Mesenchymal stem cell (in vitro differentiated cells and primary cell): ENCODE data around the gene ARHGAP19.
"Not testable (repeated sequence)": the region's sequence is repeated elsewhere in the genome, so short reads cannot be mapped to it uniquely, and the experiment has no call there.

Source experiments
- DNase-seq: peaks from one replicate; pipeline ENCODE4 v3.0.0-alpha.2; 2013
- H2AFZ ChIP-seq: one replicate; pipeline ENCODE4 v1.6.1; 2013; ENCODE audit warnings: low read depth, mild to moderate bottlenecking, control low read depth, inconsistent platforms, low read length, moderate library complexity
- H2AK5ac ChIP-seq: 2 replicates; pipeline ENCODE4 v1.6.1; 2013; ENCODE audit warnings: low read length, moderate library complexity, mild to moderate bottlenecking, inconsistent platforms; ENCODE audit not compliant: severe bottlenecking
- H2BK120ac ChIP-seq: one replicate; pipeline ENCODE4 v1.6.1; 2013; ENCODE audit warnings: low read depth, mild to moderate bottlenecking, inconsistent platforms, low read length, moderate library complexity
- H2BK12ac ChIP-seq, 2 experiments: one replicate each; pipeline ENCODE4 v1.6.1; 2013; ENCODE audit warnings: inconsistent platforms in 2 of 2, low read length in 2 of 2, mild to moderate bottlenecking in 2 of 2, moderate library complexity in 2 of 2, control low read depth in 1 of 2
- H2BK15ac ChIP-seq: one replicate; pipeline ENCODE4 v1.6.1; 2013; ENCODE audit warnings: mild to moderate bottlenecking, low read depth, inconsistent platforms; ENCODE audit not compliant: poor library complexity, severe bottlenecking
- H2BK5ac ChIP-seq: 2 replicates; pipeline ENCODE4 v1.6.1; 2013; ENCODE audit warnings: low read depth, mild to moderate bottlenecking, low read length, control low read depth, inconsistent platforms; ENCODE audit not compliant: poor library complexity, severe bottlenecking
- H3K14ac ChIP-seq, 2 experiments: one replicate each; pipeline ENCODE4 v1.6.1; 2013; ENCODE audit warnings: inconsistent platforms in 2 of 2, low read length in 2 of 2, control low read depth in 1 of 2, mild to moderate bottlenecking in 1 of 2, moderate library complexity in 1 of 2
- H3K18ac ChIP-seq, 2 experiments: one replicate each; pipeline ENCODE4 v1.6.1; 2013; ENCODE audit warnings: inconsistent platforms in 2 of 2, low read length in 2 of 2, control low read depth in 1 of 2, low read depth in 1 of 2, mild to moderate bottlenecking in 1 of 2
- H3K23ac ChIP-seq, 2 experiments: one replicate each; pipeline ENCODE4 v1.6.1; 2013; ENCODE audit warnings: inconsistent platforms in 2 of 2, low read length in 2 of 2, mild to moderate bottlenecking in 2 of 2, moderate library complexity in 2 of 2, control low read depth in 1 of 2
- H3K27ac ChIP-seq: 2 replicates; pipeline ENCODE4 v1.5.1; 2013; ENCODE audit warnings: mild to moderate bottlenecking, moderate library complexity, low read length, control low read depth, inconsistent platforms; ENCODE audit not compliant: poor library complexity, severe bottlenecking
- H3K27me3 ChIP-seq, 2 experiments: 2 replicates each; pipeline versions ENCODE4 v1.6.1 to v1.7.0; 2013; ENCODE audit warnings: low read length in 2 of 2, mild to moderate bottlenecking in 2 of 2, moderate library complexity in 2 of 2, control low read depth in 1 of 2, inconsistent platforms in 1 of 2; ENCODE audit not compliant: control insufficient read depth in 1 of 2, insufficient read depth in 1 of 2
- H3K36me3 ChIP-seq, 2 experiments: 2 replicates each; pipeline versions ENCODE4 v1.6.1 to v1.7.0; 2013; ENCODE audit warnings: low read length in 2 of 2, control low read depth in 1 of 2, inconsistent platforms in 1 of 2, low read depth in 1 of 2, mild to moderate bottlenecking in 1 of 2; ENCODE audit not compliant: insufficient read depth in 2 of 2, control insufficient read depth in 1 of 2
- H3K4ac ChIP-seq, 2 experiments: one replicate each; pipeline ENCODE4 v1.6.1; 2013; ENCODE audit warnings: inconsistent platforms in 2 of 2, low read length in 2 of 2, mild to moderate bottlenecking in 2 of 2, moderate library complexity in 2 of 2, control low read depth in 1 of 2, low read depth in 1 of 2
- H3K4me1 ChIP-seq: 2 replicates; pipeline ENCODE4 v1.6.1; 2013; ENCODE audit warnings: low read depth, low read length, control low read depth; ENCODE audit not compliant: control insufficient read depth, insufficient read depth
- H3K4me2 ChIP-seq: 2 replicates; pipeline ENCODE4 v1.6.1; 2013; ENCODE audit warnings: low read length, mild to moderate bottlenecking, inconsistent platforms; ENCODE audit not compliant: poor library complexity, severe bottlenecking
- H3K4me3 ChIP-seq, 2 experiments: 2 replicates each; pipeline versions ENCODE4 v1.5.1 to v1.7.0; 2013; ENCODE audit warnings: low read length in 2 of 2, mild to moderate bottlenecking in 2 of 2, control low read depth in 1 of 2, low read depth in 1 of 2; ENCODE audit not compliant: insufficient read depth in 1 of 2
- H3K79me1 ChIP-seq: replicated peaks from 2 replicates; pipeline ENCODE4 v1.6.1; 2013; ENCODE audit warnings: mild to moderate bottlenecking, control low read depth, low read length, inconsistent platforms; ENCODE audit not compliant: poor library complexity, severe bottlenecking
- H3K9ac ChIP-seq: 2 replicates; pipeline ENCODE4 v1.7.0; 2013; ENCODE audit warnings: mild to moderate bottlenecking, low read length, moderate library complexity
- H3K9me3 ChIP-seq: 2 replicates; pipeline ENCODE4 v1.7.0; 2013; ENCODE audit warnings: mild to moderate bottlenecking, low read length; ENCODE audit not compliant: control insufficient read depth
- H4K8ac ChIP-seq: one replicate; pipeline ENCODE4 v1.6.1; 2013; ENCODE audit warnings: inconsistent platforms, mild to moderate bottlenecking, low read length, moderate library complexity
- H4K91ac ChIP-seq: one replicate; pipeline ENCODE4 v1.6.1; 2013; ENCODE audit warnings: mild to moderate bottlenecking, low read length, inconsistent platforms
- WGBS: methylation state at CpG from one replicate; pipeline ENCODE4 v1.1.7; 2013; ENCODE audit warnings: mixed read lengths; 5-methylcytosine and 5-hydroxymethylcytosine counted together

ARHGAP19 gene

GRCh38 chr10:97265095-97265494, 27.3 kb downstream of the ARHGAP19 start:
- H3K79me1 ChIP-seq = peaks cover 14% of the 10 kb centered on the region
- not testable (repeated sequence) for H2BK120ac ChIP-seq, H4K8ac ChIP-seq, H3K4me3 ChIP-seq, H3K23ac ChIP-seq, H3K9me3 ChIP-seq, H3K18ac ChIP-seq, H2BK12ac ChIP-seq, H3K14ac ChIP-seq, H3K27ac ChIP-seq, H3K4ac ChIP-seq, H3K9ac ChIP-seq, H3K4me2 ChIP-seq, H2AK5ac ChIP-seq, H4K91ac ChIP-seq, H2BK5ac ChIP-seq, DNase-seq, H2AFZ ChIP-seq, H3K27me3 ChIP-seq, H3K4me1 ChIP-seq, H2BK15ac ChIP-seq, H3K36me3 ChIP-seq
- WGBS = 100% methylated on average over 2 of the region's 3 CpGs

GRCh38 chr10:97263971-97264370, 28.5 kb downstream of the ARHGAP19 start:
- peaks cover 14% of the 10 kb centered on the region for H3K79me1 ChIP-seq
- no peak overlapping the region for H3K27ac ChIP-seq
- H3K4me1 ChIP-seq = no peaks in the 10 kb centered on the region
- no peak overlapping the region for H3K14ac ChIP-seq
- H2BK15ac ChIP-seq = no peak overlapping the region
- H3K9me3 ChIP-seq = no peaks in the 10 kb centered on the region
- H4K8ac ChIP-seq = no peak overlapping the region
- no peaks in the 10 kb centered on the region for H3K27me3 ChIP-seq
- H3K36me3 ChIP-seq = peaks cover 0 to 5% of the 10 kb centered on the region in 2 experiments
- H3K23ac ChIP-seq = no peak overlapping the region
- H4K91ac ChIP-seq = no peak overlapping the region
- no peak overlapping the region for H3K4me3 ChIP-seq
- no peak overlapping the region for H2AFZ ChIP-seq
- H3K4ac ChIP-seq = no peak overlapping the region
- no peak for DNase-seq
- H2AK5ac ChIP-seq = no peak overlapping the region
- H2BK12ac ChIP-seq = no peak overlapping the region
- no peak overlapping the region for H2BK120ac ChIP-seq
- H3K18ac ChIP-seq = no peak overlapping the region
- H2BK5ac ChIP-seq = no peak overlapping the region
- no peak overlapping the region for H3K9ac ChIP-seq
- H3K4me2 ChIP-seq = no peak overlapping the region
- WGBS = 65% methylated on average over 5 of the region's 5 CpGs

- Histone ChIP-seq H4K8ac (no peak overlapping the region), H4K91ac (no peak overlapping the region), H3K4me1 (no peaks in the 10 kb centered on the region), H3K4ac (no peak overlapping the region), H3K27me3 (no peaks in the 10 kb centered on the region), H3K14ac (no peak overlapping the region), H3K9ac (no peak overlapping the region), H2BK15ac (no peak overlapping the region), H3K4me2 (no peak overlapping the region), H2AFZ (no peak overlapping the region), H3K4me3 (no peak overlapping the region), H3K23ac (no peak overlapping the region), H3K27ac (no peak overlapping the region), H2BK120ac (no peak overlapping the region), H2BK5ac (no peak overlapping the region), H3K9me3 (no peaks in the 10 kb centered on the region), H2AK5ac (no peak overlapping the region), H2BK12ac (no peak overlapping the region), H3K79me1 (peaks cover 6% of the 10 kb centered on the region), H3K36me3 (peaks cover 0 to 6% of the 10 kb centered on the region in 2 experiments), H3K18ac (no peak overlapping the region)
- no peak for DNase-seq
- no CpG with 5 or more reads among the region's 1 CpG for WGBS
Observed at GRCh38 chr10:97261656-97262055, 30.8 kb downstream of the ARHGAP19 start.

GRCh38 chr10:97261183-97261582, 31.3 kb downstream of the ARHGAP19 start:
- Histone ChIP-seq H3K27ac (no peak overlapping the region), H2BK15ac (no peak overlapping the region), H3K14ac (no peak overlapping the region), H3K4ac (no peak overlapping the region), H3K36me3 (peaks cover 0 to 8% of the 10 kb centered on the region in 2 experiments), H3K23ac (no peak overlapping the region), H3K9ac (no peak overlapping the region), H3K9me3 (no peaks in the 10 kb centered on the region), H4K8ac (no peak overlapping the region), H2BK5ac (no peak overlapping the region), H3K27me3 (no peaks in the 10 kb centered on the region), H2BK12ac (no peak overlapping the region), H3K4me2 (no peak overlapping the region), H3K18ac (no peak overlapping the region), H2BK120ac (no peak overlapping the region), H3K4me1 (no peaks in the 10 kb centered on the region), H2AFZ (no peak overlapping the region), H3K79me1 (peaks cover 6% of the 10 kb centered on the region), H2AK5ac (no peak overlapping the region), H3K4me3 (no peak overlapping the region), H4K91ac (no peak overlapping the region)
- WGBS = 100% methylated on average over 1 of the region's 2 CpGs
- DNase-seq = no peak
